Neuron (in vitro differentiated cells): Measurements from ENCODE around the gene UBE2L5.

ENCODE experiments used
- H2AFZ ChIP-seq: one replicate; pipeline ENCODE4 v1.6.1; 2013; ENCODE audit warnings: low read depth, mild to moderate bottlenecking, inconsistent platforms, low read length, moderate library complexity
- H3K27me3 ChIP-seq: one replicate; pipeline ENCODE4 v1.6.1; 2013; ENCODE audit warnings: low read length; ENCODE audit not compliant: insufficient read depth
- H3K36me3 ChIP-seq: one replicate; pipeline ENCODE4 v1.6.1; 2013; ENCODE audit warnings: low read length; ENCODE audit not compliant: insufficient read depth
- H3K4me1 ChIP-seq: one replicate; pipeline ENCODE4 v1.6.1; 2013; ENCODE audit warnings: low read length; ENCODE audit not compliant: insufficient read depth
- H3K4me3 ChIP-seq: 2 replicates; pipeline ENCODE4 v1.5.1; 2013; ENCODE audit warnings: mild to moderate bottlenecking, low read length, moderate library complexity
- H3K9me3 ChIP-seq: one replicate; pipeline ENCODE4 v1.6.1; 2013; ENCODE audit warnings: low read length

UBE2L5 gene

GRCh38 chr13:30395192-30396158 lies 26.8 kb upstream of the UBE2L5 start:
- H3K9me3 ChIP-seq: no peaks in the 10 kb centered on the region
- no peaks in the 10 kb centered on the region for H3K27me3 ChIP-seq
- H3K36me3 ChIP-seq: no peaks in the 10 kb centered on the region
- no peak overlapping the region for H3K4me3 ChIP-seq
- H3K4me1 ChIP-seq: peaks cover 6% of the 10 kb centered on the region
- H2AFZ ChIP-seq: peak overlapping the region; percentile 63

- H3K4me1 ChIP-seq: peaks cover 6% of the 10 kb centered on the region
- no peaks in the 10 kb centered on the region for H3K9me3 ChIP-seq
- no peak overlapping the region for H2AFZ ChIP-seq
- H3K36me3 ChIP-seq: no peaks in the 10 kb centered on the region
- H3K4me3 ChIP-seq: no peak overlapping the region
- H3K27me3 ChIP-seq: peaks cover 5% of the 10 kb centered on the region
Observed at GRCh38 chr13:30396434-30397075, 25.7 kb upstream of the UBE2L5 start.

DNA sequence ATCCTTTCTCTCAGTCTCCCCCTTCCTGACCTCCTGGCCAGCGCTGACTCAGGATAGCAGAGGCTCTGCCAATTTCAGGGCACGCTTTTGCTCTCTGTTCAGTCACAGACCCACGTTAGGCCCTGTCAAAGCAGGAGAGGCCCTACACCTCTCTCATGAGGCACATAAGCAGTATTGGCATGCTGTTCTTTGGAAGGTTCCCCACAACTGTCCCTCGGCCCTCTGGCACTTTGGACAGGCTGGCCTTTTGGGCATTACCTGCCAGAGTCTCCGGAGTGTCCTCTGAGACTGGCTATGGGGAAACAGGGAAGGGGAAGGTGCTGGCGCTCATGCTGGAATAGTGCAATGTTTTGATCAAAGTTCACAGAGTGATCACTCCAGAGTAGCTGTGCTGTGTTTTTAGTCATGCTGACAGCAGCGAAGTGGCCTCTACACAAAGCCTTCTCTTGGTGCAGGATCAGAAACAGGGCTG lies 23.7 kb upstream of the UBE2L5 start:
- Histone ChIP-seq H3K36me3 (no peaks in the 10 kb centered on the region), H3K4me3 (no peak overlapping the region), H3K4me1 (peaks cover 6% of the 10 kb centered on the region), H3K9me3 (no peaks in the 10 kb centered on the region), H2AFZ (no peak overlapping the region), H3K27me3 (peaks cover 5% of the 10 kb centered on the region)

DNA sequence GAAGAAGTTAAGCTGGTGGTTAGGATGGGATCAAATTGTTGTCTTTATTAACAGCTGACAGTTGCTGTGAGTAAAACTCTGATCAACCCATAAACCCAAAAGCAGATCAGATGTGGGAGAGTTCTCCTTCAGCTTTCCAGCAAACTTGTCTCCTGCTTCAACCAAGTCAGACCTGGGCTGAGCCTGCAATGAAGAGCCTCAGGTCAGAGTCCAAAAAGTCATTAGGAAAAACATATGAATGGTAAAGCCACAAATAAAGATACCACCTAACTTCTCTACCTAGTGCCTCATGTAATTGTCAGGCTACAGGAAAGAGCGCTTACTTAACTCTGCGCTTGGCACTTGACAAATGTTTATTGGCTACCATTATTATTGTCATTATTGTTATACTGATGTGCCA lies 21.9 kb upstream of the UBE2L5 start:
- H3K9me3 ChIP-seq: no peaks in the 10 kb centered on the region
- H3K4me1 ChIP-seq: no peaks in the 10 kb centered on the region
- H3K4me3 ChIP-seq: no peak overlapping the region
- peaks cover 9% of the 10 kb centered on the region for H3K27me3 ChIP-seq
- H3K36me3 ChIP-seq: no peaks in the 10 kb centered on the region
- H2AFZ ChIP-seq: no peak overlapping the region

- Histone ChIP-seq H3K9me3 (no peaks in the 10 kb centered on the region), H3K4me1 (no peaks in the 10 kb centered on the region)
Observed at GRCh38 chr13:30401347-30401746, 20.9 kb upstream of the UBE2L5 start.

GRCh38 chr13:30403456-30403855 lies 18.8 kb upstream of the UBE2L5 start:
- H3K9me3 ChIP-seq: no peaks in the 10 kb centered on the region
- no peak overlapping the region for H3K4me3 ChIP-seq
- H2AFZ ChIP-seq: no peak overlapping the region
- no peaks in the 10 kb centered on the region for H3K36me3 ChIP-seq
- peaks cover 9% of the 10 kb centered on the region for H3K27me3 ChIP-seq
- H3K4me1 ChIP-seq: no peaks in the 10 kb centered on the region

More at GRCh38 chr13:30401347-30401746, 20.9 kb upstream of the UBE2L5 start:
- no peak overlapping the region for H2AFZ ChIP-seq
- no peak overlapping the region for H3K4me3 ChIP-seq
- peaks cover 9% of the 10 kb centered on the region for H3K27me3 ChIP-seq
- H3K36me3 ChIP-seq: no peaks in the 10 kb centered on the region

DNA sequence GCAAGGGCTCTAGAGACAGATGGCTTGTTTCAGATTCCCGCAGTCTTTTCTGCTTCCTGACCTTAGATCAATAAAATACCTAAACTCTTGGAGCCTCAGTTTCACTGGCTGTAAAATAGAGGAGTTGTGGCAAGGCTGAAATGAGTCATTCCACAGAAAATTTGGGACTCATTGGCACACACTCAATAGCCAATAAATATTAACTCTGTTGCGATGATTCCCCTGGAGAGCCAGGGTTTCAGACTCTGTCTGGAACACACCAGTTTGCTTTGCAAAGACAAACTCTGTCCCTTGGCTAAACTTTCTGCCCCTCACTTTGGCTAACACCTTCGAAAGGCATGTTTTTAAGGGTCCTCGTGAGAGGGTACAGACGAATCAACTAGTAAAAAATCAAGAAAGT lies 18.1 kb upstream of the UBE2L5 start:
- no peak overlapping the region for H3K4me3 ChIP-seq
- no peaks in the 10 kb centered on the region for H3K36me3 ChIP-seq
- H3K4me1 ChIP-seq: no peaks in the 10 kb centered on the region
- H3K9me3 ChIP-seq: peaks cover 6% of the 10 kb centered on the region
- H2AFZ ChIP-seq: no peak overlapping the region
- H3K27me3 ChIP-seq: peaks cover 11% of the 10 kb centered on the region

- H2AFZ ChIP-seq: no peak overlapping the region
Observed at GRCh38 chr13:30406779-30407416, 15.4 kb upstream of the UBE2L5 start.

GRCh38 chr13:30408319-30409101 lies 13.8 kb upstream of the UBE2L5 start:
- Histone ChIP-seq H2AFZ (no peak overlapping the region), H3K4me3 (no peak overlapping the region), H3K27me3 (peaks cover 9% of the 10 kb centered on the region), H3K9me3 (peaks cover 7% of the 10 kb centered on the region), H3K4me1 (no peaks in the 10 kb centered on the region), H3K36me3 (no peaks in the 10 kb centered on the region)

More at GRCh38 chr13:30406779-30407416, 15.4 kb upstream of the UBE2L5 start:
- no peaks in the 10 kb centered on the region for H3K36me3 ChIP-seq
- peaks cover 9% of the 10 kb centered on the region for H3K27me3 ChIP-seq
- H3K4me3 ChIP-seq: no peak overlapping the region
- no peaks in the 10 kb centered on the region for H3K4me1 ChIP-seq
- H3K9me3 ChIP-seq: peaks cover 7% of the 10 kb centered on the region

DNA sequence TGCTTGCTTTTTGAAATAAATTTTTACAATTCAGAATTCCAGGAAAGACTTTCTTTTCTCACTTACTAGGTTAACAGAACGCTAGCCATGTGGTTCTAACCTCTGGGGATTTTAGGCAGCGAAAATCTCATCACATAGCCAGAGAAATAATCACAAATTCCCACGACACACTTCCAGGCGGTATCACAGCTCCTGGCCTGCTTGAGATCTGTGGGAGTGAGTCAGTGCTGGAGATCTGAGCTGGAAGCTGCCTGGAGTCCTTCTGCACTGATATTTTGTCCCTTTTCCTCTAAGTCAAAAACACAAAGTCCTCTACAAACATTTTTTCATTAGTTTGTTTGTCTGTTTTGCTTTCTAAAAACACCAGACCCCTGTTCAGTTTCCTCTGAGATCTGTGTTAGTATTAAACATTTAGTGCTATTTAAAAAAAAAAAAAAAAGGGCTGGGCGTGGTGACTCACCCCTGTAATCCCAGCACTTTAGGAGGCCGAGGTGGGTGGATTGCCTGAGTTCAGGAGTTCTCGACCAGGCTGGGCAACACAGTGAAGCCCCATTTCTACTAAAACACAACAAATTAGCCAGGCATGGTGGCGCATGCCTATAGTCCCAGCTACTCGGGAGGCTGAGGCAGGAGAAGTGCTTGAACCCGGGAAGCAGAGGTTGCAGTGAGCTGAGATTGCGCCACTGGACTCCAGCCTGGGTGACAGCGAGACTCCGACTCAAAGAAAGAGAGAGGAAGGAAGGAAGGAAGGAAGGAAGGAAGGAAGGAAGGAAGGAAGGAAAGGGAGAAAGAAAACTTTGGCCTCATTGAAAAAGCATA lies 12.2 kb upstream of the UBE2L5 start:
- Histone ChIP-seq H3K4me3 (no peak overlapping the region), H3K27me3 (peaks cover 5% of the 10 kb centered on the region), H3K36me3 (no peaks in the 10 kb centered on the region), H3K9me3 (peaks cover 7% of the 10 kb centered on the region), H3K4me1 (no peaks in the 10 kb centered on the region), H2AFZ (no peak overlapping the region)

GRCh38 chr13:30410705-30411125 lies 11.6 kb upstream of the UBE2L5 start:
- H3K4me1 ChIP-seq: no peaks in the 10 kb centered on the region
- no peak overlapping the region for H3K4me3 ChIP-seq
- H3K9me3 ChIP-seq: peaks cover 7% of the 10 kb centered on the region
- no peaks in the 10 kb centered on the region for H3K36me3 ChIP-seq
- H3K27me3 ChIP-seq: peaks cover 7% of the 10 kb centered on the region
- no peak overlapping the region for H2AFZ ChIP-seq

DNA sequence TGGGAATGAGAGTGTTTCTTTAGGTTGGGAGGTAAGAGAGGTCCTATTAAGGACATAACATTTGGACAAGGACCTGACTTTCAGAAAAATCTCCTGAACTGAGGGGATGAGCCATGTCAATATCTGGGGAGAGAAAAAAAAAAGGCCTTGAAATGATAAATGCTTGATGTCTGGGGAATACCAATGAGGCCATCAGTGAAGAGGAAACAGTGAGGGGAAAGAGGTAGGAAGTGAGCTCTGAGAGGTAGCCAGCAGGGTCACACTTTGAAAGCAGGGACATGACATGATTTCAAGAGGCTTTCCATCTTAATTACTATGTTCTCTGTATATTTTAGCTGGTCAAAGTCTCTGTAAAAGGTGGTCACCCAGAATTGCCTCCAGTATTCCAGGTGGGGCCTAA lies 9.9 kb upstream of the UBE2L5 start:
- Histone ChIP-seq H3K4me1 (no peaks in the 10 kb centered on the region), H3K4me3 (no peak overlapping the region), H2AFZ (no peak overlapping the region), H3K9me3 (peaks cover 7% of the 10 kb centered on the region), H3K36me3 (no peaks in the 10 kb centered on the region), H3K27me3 (peaks cover 7% of the 10 kb centered on the region)
